Measurements from ENCODE around the gene COQ3. TPM values are rescaled to one million over a fixed set of nuclear protein-coding genes. Genes with fewer than 3 reads are reported as not detected.

The COQ3 gene
- polyA plus RNA-seq, 1 donor (not counting 4 experiments of a cell fraction or from before 2014, with no cell fraction given) = 21.2 TPM

GRCh38 chr6:99416892-99417767 lies 23.1 kb upstream of the COQ3 start:
- dilution Hi-C loops (cut with MboI; ENCODE audit: extremely low pct_ligation_motif_present, low sequenced_read_pairs) = no loop called here

DNA sequence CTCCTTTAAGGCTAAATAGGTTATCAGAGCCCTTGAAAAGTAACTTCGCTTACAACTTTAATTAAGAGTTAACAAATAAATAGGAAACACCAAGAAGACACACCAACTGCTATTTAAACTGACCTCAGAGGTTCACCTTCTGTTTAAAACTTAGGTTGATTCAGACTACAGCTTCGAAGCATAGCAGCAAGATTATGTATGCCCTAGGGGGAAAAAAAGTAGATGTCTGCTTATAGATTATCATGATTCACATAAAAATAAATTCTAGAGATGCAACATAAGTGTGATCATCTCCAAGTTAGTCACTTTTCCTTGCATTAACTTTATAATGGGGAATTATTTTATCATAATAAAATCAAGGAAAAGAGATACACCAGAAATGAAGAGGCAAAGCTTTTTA lies 22.2 kb upstream of the COQ3 start:
- dilution Hi-C loops (cut with MboI; ENCODE audit: extremely low pct_ligation_motif_present, low sequenced_read_pairs) = no loop called here
- Histone ChIP-seq H3K79me2 (ENCODE audit: control insufficient read depth, insufficient read depth, low read length) (peaks cover 90% of the 10 kb centered on the region), H3K36me3 (ENCODE audit: control insufficient read depth in 2 of 2, extremely low read depth in 1 of 2, insufficient read depth in 2 of 2, low read length in 2 of 2) (peaks cover 2 to 3% of the 10 kb centered on the region in 2 experiments), H3K4me1 (ENCODE audit: control insufficient read depth, extremely low read depth, insufficient read depth, low read length) (no peaks in the 10 kb centered on the region), H4K20me1 (ENCODE audit: control insufficient read depth, extremely low read depth, insufficient read depth, low read length) (peaks cover 2% of the 10 kb centered on the region), H3K4me3 (ENCODE audit: control insufficient read depth in 2 of 3, extremely low read depth in 1 of 3, insufficient read depth in 2 of 3, low read depth in 1 of 3, low read length in 3 of 3) (no peak overlapping the region), H3K4me2 (ENCODE audit: control insufficient read depth, extremely low read depth, insufficient read depth, low read depth, low read length) (no peak overlapping the region), H2AFZ (ENCODE audit: control insufficient read depth, low read length) (no peak overlapping the region), H3K9me1 (ENCODE audit: control insufficient read depth, extremely low read depth, insufficient read depth, low read length) (no peaks in the 10 kb centered on the region), H3K9me3 (ENCODE audit: control insufficient read depth, low read depth, low read length) (no peaks in the 10 kb centered on the region), H3K27ac (ENCODE audit: control insufficient read depth, insufficient read depth, low read length) (no peak overlapping the region), H3K9ac (ENCODE audit: control insufficient read depth, extremely low read depth, insufficient read depth, low read length) (no peak overlapping the region), H3K27me3 (ENCODE audit: control insufficient read depth, extremely low read depth, insufficient read depth, low read length) (no peaks in the 10 kb centered on the region)
- DNase-seq (ENCODE audit: low read depth, low spot score) (no peak), FAIRE-seq (no peak)
- TF ChIP-seq CTCF (optimal IDR thresholded peaks at IDR 0.05 in 1 of 3, IDR thresholded peaks at IDR 0.05 in 1 of 3, conservative IDR thresholded peaks at IDR 0.05 in 1 of 3; ENCODE audit: extremely low read depth in 1 of 3, insufficient read depth in 2 of 3, low read length in 3 of 3) = no peak
- TF ChIP-seq EZH2 (IDR thresholded peaks at IDR 0.05; ENCODE audit: low read length) = no peak

More at GRCh38 chr6:99416892-99417767, 23.1 kb upstream of the COQ3 start:
- FAIRE-seq (no peak), DNase-seq (ENCODE audit: low read depth, low spot score) (no peak)
- H3K27ac ChIP-seq (ENCODE audit: control insufficient read depth, insufficient read depth, low read length) = no peak overlapping the region
- H3K4me2 ChIP-seq (ENCODE audit: control insufficient read depth, extremely low read depth, insufficient read depth, low read depth, low read length) = no peak overlapping the region
- no peak overlapping the region for H3K9ac ChIP-seq (ENCODE audit: control insufficient read depth, extremely low read depth, insufficient read depth, low read length)
- H3K27me3 ChIP-seq (ENCODE audit: control insufficient read depth, extremely low read depth, insufficient read depth, low read length) = no peaks in the 10 kb centered on the region
- no peak for TF ChIP-seq CTCF (optimal IDR thresholded peaks at IDR 0.05 in 1 of 3, IDR thresholded peaks at IDR 0.05 in 1 of 3, conservative IDR thresholded peaks at IDR 0.05 in 1 of 3; ENCODE audit: extremely low read depth in 1 of 3, insufficient read depth in 2 of 3, low read length in 3 of 3)
- no peak for TF ChIP-seq EZH2 (IDR thresholded peaks at IDR 0.05; ENCODE audit: low read length)
- H4K20me1 ChIP-seq (ENCODE audit: control insufficient read depth, extremely low read depth, insufficient read depth, low read length) = peaks cover 5% of the 10 kb centered on the region
- H3K4me3 ChIP-seq (ENCODE audit: control insufficient read depth in 2 of 3, extremely low read depth in 1 of 3, insufficient read depth in 2 of 3, low read depth in 1 of 3, low read length in 3 of 3) = no peak overlapping the region
- peaks cover 94% of the 10 kb centered on the region for H3K79me2 ChIP-seq (ENCODE audit: control insufficient read depth, insufficient read depth, low read length)
- H3K36me3 ChIP-seq (ENCODE audit: control insufficient read depth in 2 of 2, extremely low read depth in 1 of 2, insufficient read depth in 2 of 2, low read length in 2 of 2) = peaks cover 2 to 3% of the 10 kb centered on the region in 2 experiments
- no peaks in the 10 kb centered on the region for H3K4me1 ChIP-seq (ENCODE audit: control insufficient read depth, extremely low read depth, insufficient read depth, low read length)
- no peaks in the 10 kb centered on the region for H3K9me3 ChIP-seq (ENCODE audit: control insufficient read depth, low read depth, low read length)
- peaks cover 3% of the 10 kb centered on the region for H3K9me1 ChIP-seq (ENCODE audit: control insufficient read depth, extremely low read depth, insufficient read depth, low read length)
- no peak overlapping the region for H2AFZ ChIP-seq (ENCODE audit: control insufficient read depth, low read length)

Measured in keratinocyte (primary cell).